HG03521 (cell line): Measurements from ENCODE around the gene AQP1.

Experiments
- ATAC-seq: cut with Tn5 transposase; IDR thresholded peaks from one replicate; pipeline ENCODE4 v1.9.1; 2021; ENCODE audit warnings: mild to moderate bottlenecking, moderate library complexity; ENCODE audit not compliant: unreplicated experiment

The AQP1 gene

DNA sequence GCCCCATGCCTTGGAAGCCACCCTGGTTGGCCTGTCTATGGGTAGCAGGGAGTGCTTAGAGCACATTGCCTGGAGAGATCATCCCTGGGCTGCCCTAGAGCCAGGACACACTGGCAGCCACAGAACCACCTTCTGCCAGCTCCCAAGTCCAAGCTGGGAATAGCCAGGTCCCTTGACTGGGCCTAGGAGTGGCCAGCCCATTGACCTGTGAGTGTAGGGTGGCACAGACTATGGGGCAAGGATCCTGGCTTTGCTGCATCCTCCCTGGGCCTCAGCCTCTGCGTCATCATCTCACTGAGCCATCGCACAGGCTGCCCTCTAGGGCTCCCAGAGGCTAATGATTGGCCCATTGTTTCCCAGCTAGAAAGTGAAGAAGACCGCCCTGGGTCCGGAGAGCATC lies 7.0 kb downstream of the AQP1 start:
- ATAC-seq: no peak

GRCh38 chr7:30920021-30920583 lies 8.4 kb downstream of the AQP1 start:
- no peak for ATAC-seq

DNA sequence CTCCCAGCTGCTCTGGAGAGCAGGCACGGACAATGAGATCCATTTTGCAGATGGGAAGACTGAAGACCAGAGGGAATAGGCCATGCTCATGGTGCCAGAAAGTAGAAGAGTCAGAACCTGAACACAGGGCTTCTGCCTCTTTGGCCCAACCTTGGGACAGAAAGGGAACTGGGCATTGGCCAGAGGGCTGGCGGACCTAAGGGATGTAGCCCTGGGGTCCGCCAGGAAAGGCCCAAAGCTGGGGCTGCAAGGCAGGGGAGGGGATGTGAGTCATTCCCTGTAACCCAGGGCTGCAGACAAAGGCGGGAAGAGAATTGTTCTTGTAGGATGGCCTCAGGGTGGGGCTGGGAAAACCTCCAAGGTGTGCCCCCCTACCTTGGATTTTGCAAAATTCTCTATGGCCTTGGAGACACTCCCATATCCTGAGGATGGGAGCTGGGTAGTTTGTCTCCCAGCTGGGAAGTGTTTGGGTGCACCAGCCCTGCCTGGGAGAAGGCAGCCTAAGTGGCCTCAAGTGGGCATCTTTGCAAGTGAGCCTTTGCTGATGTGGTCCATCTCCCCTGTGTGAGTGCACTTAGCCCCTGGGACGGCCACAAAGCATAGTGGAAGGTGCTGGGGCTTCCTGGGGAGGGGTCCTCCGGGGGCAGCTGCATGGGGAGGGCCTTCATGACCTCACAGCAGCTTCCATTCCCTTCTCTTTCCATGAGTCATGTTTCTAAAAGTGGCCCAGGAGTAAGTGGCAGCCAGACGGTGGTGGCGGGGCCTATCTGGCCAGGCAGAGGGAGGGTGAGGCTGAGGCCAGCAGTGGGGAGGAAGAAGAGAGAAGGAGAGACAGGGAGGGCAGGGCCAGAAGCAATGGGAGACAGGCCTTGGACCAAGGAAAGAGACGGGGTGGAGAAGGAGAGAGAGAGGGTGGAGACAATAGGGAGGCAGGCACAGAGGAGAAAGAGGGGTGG lies 9.2 kb downstream of the AQP1 start:
- no peak for ATAC-seq

DNA sequence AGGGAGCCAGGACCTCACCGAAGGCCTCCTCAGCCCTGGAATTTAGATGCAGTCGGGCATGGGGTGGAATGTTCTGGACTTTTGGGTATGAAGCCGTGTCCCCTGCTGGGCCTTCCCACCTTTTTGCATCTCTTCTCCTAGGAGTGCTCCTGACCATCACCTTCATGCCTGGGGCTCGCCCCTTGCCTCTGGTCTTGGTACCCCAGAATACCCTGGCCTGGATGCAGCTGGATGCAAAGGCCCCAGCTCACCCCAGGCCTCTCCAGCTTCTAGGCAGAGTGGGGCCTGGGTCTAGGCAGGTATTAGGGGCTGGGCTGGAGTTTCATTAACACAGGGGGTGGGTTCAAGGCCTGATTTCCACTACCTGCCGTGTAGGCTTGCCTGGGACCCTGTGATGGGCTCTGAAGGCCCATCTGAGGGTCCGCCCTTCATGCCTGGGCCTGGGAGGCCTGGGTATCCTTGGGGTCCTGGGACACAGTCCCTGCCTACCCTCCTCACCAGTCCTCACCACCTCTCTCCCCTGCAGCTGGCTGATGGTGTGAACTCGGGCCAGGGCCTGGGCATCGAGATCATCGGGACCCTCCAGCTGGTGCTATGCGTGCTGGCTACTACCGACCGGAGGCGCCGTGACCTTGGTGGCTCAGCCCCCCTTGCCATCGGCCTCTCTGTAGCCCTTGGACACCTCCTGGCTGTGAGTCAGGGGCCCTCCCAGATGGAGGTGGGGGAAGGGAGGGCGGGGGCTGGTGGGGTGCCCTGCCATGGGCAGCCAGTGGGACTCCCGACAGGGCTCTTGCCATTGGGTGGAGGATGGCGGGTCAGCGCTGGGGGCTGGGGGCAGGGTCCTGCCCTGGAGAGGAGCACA lies 10.1 kb downstream of the AQP1 start:
- no peak for ATAC-seq

DNA sequence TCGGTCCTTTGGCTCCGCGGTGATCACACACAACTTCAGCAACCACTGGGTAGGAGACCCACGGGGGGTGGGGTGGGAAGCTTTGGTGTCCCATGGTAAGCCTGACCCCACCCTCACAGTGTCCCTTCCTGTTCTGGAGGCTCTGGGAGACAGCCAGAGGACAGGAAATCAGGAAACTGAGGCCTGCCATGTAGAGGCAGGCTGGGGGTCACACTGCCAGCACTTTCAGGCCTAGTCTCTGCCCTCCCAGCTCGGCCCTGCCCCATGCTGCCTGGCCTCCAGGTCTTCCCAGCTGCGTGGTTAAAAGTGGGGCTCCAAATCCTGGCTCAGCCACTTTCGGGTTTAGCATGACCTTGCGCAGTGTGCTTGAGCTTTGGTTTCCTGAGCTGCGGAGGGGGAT lies 10.9 kb downstream of the AQP1 start:
- no peak for ATAC-seq

GRCh38 chr7:30923009-30923773 lies 11.5 kb downstream of the AQP1 start:
- ATAC-seq: no peak

DNA sequence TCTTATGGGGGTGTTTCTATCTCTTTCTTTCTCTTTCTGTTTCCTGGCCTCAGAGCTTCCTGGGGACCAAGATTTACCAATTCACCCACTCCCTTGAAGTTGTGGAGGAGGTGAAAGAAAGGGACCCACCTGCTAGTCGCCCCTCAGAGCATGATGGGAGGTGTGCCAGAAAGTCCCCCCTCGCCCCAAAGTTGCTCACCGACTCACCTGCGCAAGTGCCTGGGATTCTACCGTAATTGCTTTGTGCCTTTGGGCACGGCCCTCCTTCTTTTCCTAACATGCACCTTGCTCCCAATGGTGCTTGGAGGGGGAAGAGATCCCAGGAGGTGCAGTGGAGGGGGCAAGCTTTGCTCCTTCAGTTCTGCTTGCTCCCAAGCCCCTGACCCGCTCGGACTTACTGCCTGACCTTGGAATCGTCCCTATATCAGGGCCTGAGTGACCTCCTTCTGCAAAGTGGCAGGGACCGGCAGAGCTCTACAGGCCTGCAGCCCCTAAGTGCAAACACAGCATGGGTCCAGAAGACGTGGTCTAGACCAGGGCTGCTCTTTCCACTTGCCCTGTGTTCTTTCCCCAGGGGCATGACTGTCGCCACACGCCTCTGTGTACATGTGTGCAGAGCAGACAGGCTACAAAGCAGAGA lies 12.2 kb downstream of the AQP1 start:
- no peak for ATAC-seq

DNA sequence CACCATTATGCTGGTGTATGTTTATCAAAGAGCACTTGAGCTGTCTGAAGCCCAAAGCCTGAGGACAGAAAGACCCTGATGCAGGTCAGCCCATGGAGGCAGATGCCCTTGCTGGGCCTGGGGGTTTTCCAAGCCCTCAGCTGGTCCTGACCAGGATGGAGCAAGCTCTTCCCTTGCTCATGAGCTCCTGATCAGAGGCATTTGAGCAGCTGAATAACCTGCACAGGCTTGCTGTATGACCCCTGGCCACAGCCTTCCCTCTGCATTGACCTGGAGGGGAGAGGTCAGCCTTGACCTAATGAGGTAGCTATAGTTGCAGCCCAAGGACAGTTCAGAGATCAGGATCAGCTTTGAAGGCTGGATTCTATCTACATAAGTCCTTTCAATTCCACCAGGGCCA lies 13.0 kb downstream of the AQP1 start:
- no peak for ATAC-seq

DNA sequence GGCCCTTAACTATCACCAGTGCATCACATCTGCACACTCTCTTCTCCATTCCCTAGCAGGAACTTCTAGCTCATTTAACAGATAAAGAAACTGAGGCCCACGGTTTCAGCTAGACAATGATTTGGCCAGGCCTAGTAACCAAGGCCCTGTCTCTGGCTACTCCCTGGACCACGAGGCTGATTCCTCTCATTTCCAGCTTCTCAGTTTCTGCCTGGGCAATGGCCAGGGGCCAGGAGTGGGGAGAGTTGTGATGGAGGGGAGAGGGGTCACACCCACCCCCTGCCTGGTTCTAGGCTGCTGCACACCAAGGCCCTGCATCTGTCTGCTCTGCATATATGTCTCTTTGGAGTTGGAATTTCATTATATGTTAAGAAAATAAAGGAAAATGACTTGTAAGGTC lies 13.5 kb downstream of the AQP1 start:
- no peak for ATAC-seq

DNA sequence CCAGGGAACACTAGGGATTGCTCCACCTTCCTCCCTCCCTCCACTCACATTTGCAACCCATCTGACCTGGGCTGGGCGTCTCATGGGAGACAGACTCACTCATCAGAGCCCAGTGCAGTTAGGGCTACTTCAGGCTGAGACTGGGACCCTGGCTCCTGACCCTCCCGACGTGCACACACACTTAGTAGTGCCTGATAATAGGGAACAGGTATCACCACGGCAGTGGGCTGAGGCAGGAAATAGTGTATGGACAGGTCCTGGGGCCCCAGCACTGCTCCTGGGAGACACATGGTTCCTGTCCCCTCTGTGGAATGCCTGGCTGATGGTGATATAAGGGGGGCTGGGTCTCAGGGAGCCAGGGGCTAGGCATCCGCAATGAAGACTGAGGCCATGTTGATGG lies 14.3 kb downstream of the AQP1 start:
- no peak for ATAC-seq

DNA sequence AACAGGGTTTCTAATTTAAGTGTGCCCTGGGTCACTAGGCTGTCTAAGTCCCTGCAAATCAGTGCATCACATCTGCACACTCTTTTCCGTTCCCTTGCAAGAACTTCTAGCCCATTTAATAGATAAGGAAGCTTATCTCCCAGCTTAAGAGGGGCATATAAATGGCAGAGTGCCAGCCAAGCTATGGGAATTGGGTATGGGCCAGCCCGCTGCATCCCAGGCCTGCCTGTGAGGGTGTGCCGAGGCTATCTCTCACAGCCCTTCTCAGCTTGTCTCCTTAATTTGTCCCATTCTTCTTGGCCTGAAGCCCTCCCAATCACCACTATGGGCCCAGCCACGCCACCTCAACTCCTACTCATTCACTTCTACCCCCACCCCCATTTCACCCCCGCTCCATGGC lies 14.7 kb downstream of the AQP1 start:
- ATAC-seq: no peak

GRCh38 chr7:30927040-30927439 lies 15.4 kb downstream of the AQP1 start:
- no peak for ATAC-seq

- no peak for ATAC-seq
Observed at GRCh38 chr7:30927559-30927958, 15.9 kb downstream of the AQP1 start.

- no peak for ATAC-seq
Observed at GRCh38 chr7:30928254-30928872, 16.7 kb downstream of the AQP1 start.

- no peak for ATAC-seq
Observed at GRCh38 chr7:30929686-30930085, 18.0 kb downstream of the AQP1 start.

- ATAC-seq: no peak
Observed at GRCh38 chr7:30930621-30931020, 19.0 kb downstream of the AQP1 start.

- no peak for ATAC-seq
Observed at GRCh38 chr7:30931161-30931928, 19.7 kb downstream of the AQP1 start.

GRCh38 chr7:30931929-30932540 lies 20.4 kb downstream of the AQP1 start:
- no peak for ATAC-seq

DNA sequence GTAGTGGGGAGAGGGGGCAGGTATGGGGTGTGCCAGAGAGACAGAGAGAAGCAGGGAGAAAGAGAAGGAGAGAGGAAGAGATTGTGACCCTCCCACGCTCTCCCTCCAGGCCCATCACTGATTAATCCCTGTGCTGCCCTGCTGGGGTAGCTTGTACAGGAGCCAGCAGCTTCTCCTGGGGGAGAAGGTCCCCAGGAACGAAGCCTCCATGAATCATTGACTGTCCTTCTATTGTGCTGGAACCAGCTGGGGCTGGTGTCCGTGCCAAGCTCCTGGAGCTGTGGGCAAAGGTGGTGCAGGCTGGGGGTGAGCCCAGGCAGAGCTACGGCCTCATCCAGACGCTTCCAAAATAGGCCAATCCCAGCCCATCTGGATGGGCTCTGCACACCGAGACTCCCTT lies 20.9 kb downstream of the AQP1 start:
- ATAC-seq: no peak
